Loucy (cell line): ENCODE data around the gene SLC12A2.

Experiments used
- CTCF ChIP-seq: fragments of 200-600 bp; sonication (generic); conservative IDR thresholded peaks from 2 replicates; pipeline ENCODE4 v1.5.1; 2014; ENCODE audit warnings: mild to moderate bottlenecking, antibody characterized with exemption, low read length
- EZH2phosphoT487 ChIP-seq: fragments of 200-600 bp; IDR thresholded peaks from 2 replicates; pipeline ENCODE4 v1.6.1; 2018; ENCODE audit warnings: antibody characterized with exemption, mild to moderate bottlenecking, moderate library complexity, borderline replicate concordance

- TF ChIP-seq CTCF (no peak), EZH2phosphoT487 (no peak)
Observed at GRCh38 chr5:128097781-128098180, 14.2 kb downstream of the SLC12A2 start.
